ENCODE results near the gene MNDA.
"Not testable (repeated sequence)": the region's sequence is repeated elsewhere in the genome, so short reads cannot be mapped to it uniquely, and the experiment has no call there.

The MNDA gene

DNA sequence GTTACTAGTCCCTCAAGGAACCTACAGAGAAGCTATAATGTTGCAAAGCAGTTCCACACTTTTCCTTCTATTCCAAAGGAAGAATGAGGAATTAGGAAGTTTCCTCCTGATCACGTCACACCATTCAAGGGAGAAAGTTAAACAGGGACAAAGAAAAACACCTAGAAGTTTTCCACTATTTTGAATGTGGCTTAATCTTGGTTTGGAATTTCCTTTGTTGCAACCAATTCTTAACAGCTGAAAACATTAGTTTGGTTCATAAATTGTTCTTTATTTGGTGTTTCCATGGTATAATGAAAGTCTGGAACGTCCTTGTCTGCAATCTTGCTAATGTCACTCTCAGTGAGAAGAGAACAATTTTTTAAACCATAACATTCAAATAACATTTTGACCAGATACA, 8.4 kb downstream of the MNDA start:
- DNase-seq (ENCODE audit: low read depth): no peak

DNA sequence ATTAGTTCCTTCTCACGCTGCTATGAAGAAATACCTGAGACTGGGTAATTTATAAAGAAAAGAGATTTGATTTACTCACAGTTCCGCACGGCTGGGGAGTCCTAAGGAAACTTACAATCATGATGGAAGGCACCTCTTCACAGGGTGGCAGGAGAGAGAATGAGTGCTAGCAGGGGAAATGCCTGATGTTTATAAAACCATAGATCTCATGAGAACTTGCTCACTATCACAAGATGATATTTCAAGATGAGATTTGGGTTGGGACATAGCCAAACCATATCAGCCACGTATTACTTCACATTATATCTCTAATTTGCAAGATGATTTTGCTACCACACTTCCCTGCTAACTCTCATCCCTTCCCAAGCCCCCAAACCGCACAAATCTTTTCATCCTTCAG, 9.1 kb downstream of the MNDA start:
- no peak for DNase-seq (ENCODE audit: low read depth)

DNA sequence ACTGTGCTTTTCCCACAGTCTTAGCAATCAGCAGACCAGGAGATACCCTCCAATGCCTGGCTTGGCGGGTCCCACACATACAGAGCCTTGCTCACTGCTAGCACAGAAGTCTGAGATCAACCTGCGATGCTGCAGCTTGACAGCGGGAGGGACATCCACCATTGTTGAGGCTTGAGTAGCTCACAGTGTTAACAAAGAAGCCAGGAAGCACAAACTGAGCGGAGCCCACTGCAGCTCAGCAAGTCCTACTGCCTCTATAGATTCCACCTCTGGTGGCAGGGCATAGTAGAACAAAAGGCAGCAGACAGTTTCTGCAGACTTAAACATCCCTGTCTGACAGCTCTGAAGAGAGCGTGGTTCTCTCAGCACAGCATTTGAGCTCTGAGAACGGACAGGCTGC, 33.4 kb downstream of the MNDA start:
- no peak for DNase-seq (ENCODE audit: low read depth)

DNA sequence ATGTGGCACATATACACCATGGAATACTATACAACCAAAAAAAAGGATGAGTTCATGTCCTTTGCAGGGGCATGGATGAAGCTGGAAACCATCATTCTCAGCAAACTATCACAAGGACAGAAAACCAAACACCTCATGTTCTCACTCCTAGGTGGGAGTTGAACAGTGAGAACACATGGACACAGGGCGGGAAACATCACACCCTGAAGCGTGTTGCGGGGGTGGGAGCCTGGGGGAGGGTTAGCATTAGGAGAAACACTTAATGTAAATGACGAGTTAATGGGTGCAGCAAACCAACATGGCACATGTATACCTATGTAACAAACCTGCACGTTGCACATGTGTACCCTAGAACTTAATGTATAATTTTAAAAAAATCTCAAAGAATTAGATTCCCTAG, 39.3 kb downstream of the MNDA start:
- DNase-seq (ENCODE audit: low read depth): not testable (repeated sequence)

DNA sequence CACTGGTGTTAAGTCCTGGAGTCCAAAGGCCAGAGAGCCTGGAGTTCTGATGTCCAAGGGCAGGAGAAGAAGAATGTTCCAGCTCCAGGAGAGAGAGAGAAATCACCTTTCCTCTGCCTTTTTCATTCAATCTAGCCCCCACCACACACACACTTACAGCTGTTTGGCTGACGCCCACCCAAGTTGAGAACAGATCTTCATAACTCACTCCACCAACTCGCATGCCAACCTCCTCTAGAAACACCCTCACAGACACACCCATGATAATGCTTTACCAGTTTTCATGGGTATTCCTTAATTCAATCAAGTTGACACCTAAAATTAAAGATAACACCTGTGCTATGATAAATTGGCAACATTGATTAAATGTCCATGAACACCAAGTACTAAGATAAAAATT, 42.0 kb downstream of the MNDA start:
- no peak for DNase-seq (ENCODE audit: low read depth)

DNA sequence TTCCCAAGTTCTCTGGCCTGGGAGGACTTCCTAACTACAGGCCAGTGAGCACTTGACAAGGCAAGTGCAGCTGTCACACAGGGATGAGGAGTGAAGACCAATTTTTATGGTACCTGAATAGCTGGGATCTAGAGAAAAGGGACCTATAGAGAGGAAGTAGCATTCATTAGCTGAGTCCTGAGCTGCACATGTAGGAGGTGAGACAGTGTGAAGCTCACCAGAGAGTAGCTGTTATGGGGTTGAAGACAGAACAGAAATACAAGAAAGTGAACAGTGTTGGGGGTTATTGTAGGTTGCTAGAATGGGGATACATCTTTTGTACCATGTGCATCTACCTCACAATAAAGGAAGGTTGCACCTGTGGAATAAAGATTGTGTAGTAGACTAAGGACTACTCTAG, 62.5 kb downstream of the MNDA start:
- no peak for DNase-seq (ENCODE audit: low read depth)

DNA sequence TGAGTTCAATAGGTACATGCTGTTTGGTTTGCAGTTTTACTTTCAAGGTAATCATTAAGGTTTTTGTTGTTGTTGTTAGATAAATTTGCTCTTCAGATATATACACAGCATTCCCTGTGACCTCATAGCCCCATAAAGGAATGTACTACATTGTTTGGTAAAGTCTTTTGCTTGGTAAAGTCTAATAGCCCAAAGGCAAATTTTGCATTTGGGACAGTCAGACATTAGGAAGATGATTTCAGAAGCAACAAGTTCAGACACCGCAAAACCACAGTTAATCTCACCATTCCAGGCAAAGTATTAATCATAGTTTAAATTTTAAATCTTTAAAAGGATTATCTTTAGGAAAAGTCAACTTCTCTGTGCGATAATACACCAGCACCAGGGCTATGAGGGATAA, 67.6 kb downstream of the MNDA start:
- no peak for DNase-seq (ENCODE audit: low read depth)

Measured in activated T-cell treated with anti-CD3 and anti-CD28 coated beads for 1 hour (primary cell).